ENCODE results near the gene CLEC10A. TPM values are rescaled to one million over a fixed set of nuclear protein-coding genes. Genes with fewer than 3 reads are reported as not detected.
A peak's percentile ranks its signal among the peaks of the same experiment; 100 is the strongest.
"Not testable (repeated sequence)": the region's sequence is repeated elsewhere in the genome, so short reads cannot be mapped to it uniquely, and the experiment has no call there.

The CLEC10A gene
- total and polyA plus RNA-seq, 11 donors, result 1.5 to 30.1 (median 2.7) TPM

DNA sequence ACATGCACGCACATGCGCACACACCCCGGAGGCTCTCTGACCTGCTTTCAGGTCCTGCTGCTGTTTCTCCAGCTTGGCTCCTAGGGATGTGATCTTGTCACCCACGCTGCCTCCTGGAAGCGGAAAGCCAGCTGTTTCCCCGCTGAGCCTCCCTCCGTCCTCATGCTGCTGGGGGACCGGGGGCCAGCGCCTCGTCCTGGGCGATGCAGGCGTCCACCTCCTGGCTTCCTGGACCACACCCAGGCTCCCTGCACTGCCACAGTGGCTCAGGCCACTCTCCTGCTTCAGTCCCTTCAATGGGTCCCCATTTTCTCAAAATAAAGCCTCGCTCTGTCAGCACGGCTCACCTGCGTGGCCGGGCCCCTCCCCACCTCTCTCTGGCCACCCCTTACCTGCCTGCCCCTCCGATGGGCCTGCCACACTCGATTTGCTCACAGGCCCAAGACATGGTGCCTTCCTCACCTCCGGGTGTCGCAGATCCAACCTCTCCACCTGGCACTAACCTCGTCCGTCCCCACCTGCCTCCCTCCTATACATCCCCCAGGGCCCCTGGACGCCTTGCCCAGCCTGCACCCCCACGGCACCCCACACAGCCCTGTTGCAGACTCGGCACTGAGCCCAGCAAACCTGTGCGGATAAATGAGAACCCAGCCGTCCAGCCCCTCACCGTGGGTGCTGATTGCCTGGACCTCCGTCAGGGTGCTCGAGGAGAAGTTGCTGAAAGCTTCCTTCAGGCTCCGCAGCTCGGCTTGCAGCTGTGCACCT, 27.9 kb upstream of the CLEC10A start:
- Histone ChIP-seq H3K9me3 (no peaks in the 10 kb centered on the region), H3K27ac (no peak overlapping the region), H3K27me3 (peaks cover 0 to 48% (median 0%) of the 10 kb centered on the region in 9 donors), H3K36me3 (no peaks in the 10 kb centered on the region), H3K4me1 (no peaks in the 10 kb centered on the region), H3K4me3 (no peak overlapping the region)
- TF ChIP-seq CTCF (IDR thresholded peaks at IDR 0.05) (no peak), POLR2A (IDR thresholded peaks at IDR 0.05) (no peak)
- ATAC-seq (no peak), DNase-seq (no peak)
- intact Hi-C loops (cut with DNase I), result no loop called here
- 76 to 82% (median 80%) methylated on average over 32 of the region's 32 CpGs for WGBS, 4 donors

DNA sequence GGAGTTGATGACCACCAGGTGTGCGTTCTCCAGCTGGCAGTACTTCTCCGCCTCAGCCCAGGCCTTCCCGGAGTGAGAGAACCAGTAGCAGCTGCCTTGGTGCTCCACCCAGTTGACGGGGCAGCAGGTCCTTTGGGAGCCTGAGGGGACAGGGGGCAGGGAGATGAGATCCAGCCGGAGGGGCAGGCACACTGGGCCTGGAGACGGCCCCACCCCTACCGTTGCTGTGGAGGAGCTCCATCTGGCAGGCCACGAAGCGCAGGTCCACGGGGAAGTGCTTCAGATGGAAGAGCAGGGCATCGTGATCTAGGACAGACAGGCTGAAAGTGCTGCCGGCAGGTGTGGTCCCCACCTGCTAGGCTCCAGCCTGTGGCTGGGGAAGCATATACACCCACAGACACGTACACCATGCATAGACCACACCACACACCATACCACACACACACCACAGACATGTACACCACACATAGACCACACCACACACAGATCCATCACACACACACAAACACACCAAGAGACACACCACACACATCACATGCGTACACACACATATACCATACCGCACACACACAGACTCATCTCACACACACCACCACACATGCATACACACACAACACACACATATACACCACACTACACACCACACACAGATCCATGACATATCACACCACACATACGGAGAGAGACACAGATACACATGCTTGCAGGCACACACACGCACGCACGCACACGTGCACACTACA, 27.1 kb upstream of the CLEC10A start:
- no peaks in the 10 kb centered on the region for H3K4me1 ChIP-seq
- 69 to 76% (median 74%) methylated on average over 20 of the region's 20 CpGs for WGBS, 4 donors
- H3K27me3 ChIP-seq, result peaks cover 0 to 46% (median 0%) of the 10 kb centered on the region in 9 donors
- H3K4me3 ChIP-seq, result no peak overlapping the region
- no peaks in the 10 kb centered on the region for H3K36me3 ChIP-seq
- H3K9me3 ChIP-seq, result no peaks in the 10 kb centered on the region
- intact Hi-C loops (cut with DNase I), result no loop called here
- TF ChIP-seq POLR2A (IDR thresholded peaks at IDR 0.05) (no peak), CTCF (IDR thresholded peaks at IDR 0.05) (no peak)
- ATAC-seq, result peak in 1 of 4 donors; percentile 37
- DNase-seq, result no peak
- no peak overlapping the region for H3K27ac ChIP-seq

GRCh38 chr17:7102421-7102820, 22.4 kb upstream of the CLEC10A start:
- peaks cover 0 to 9% (median 0%) of the 10 kb centered on the region in 12 donors for H3K4me1 ChIP-seq
- 54 to 74% (median 64%) methylated on average over 6 of the region's 6 CpGs for WGBS, 4 donors
- H3K9me3 ChIP-seq, result no peaks in the 10 kb centered on the region
- H3K27me3 ChIP-seq, result peaks cover 0 to 33% (median 0%) of the 10 kb centered on the region in 9 donors
- H3K4me3 ChIP-seq, result no peak overlapping the region
- DNase-seq (no peak), ATAC-seq (no peak)
- H3K27ac ChIP-seq, result no peak overlapping the region
- H3K36me3 ChIP-seq, result no peaks in the 10 kb centered on the region
- intact Hi-C loops (cut with DNase I), result no loop called here
- TF ChIP-seq CTCF (IDR thresholded peaks at IDR 0.05) (no peak), POLR2A (IDR thresholded peaks at IDR 0.05) (no peak)

DNA sequence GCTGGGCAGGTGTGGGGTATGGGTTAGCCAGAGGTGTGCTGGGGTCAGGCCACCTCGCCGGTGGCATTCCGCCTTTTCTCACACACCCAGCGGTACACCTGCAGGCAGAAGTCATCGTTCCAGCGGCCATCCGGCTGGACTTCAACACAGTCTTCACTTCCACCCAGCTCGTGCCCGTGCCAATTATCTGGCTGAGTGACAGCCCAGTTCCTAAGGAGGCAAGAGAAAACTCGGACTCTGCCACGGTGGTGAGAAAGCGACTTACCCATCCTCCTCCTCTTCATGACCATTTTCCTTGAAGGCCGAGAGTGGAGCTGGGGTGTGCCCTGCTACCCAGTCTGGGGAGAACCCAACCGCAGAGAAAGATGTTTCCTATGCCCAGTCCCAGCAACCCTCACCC, 21.5 kb upstream of the CLEC10A start:
- intact Hi-C loops (cut with DNase I), result no loop called here
- no peak for ATAC-seq
- no peaks in the 10 kb centered on the region for H3K36me3 ChIP-seq
- H3K9me3 ChIP-seq, result no peaks in the 10 kb centered on the region
- TF ChIP-seq POLR2A (IDR thresholded peaks at IDR 0.05) (no peak), CTCF (IDR thresholded peaks at IDR 0.05) (no peak)
- peaks cover 0 to 10% (median 0%) of the 10 kb centered on the region in 12 donors for H3K4me1 ChIP-seq
- no peak overlapping the region for H3K27ac ChIP-seq
- 85 to 93% (median 89%) methylated on average over 14 of the region's 14 CpGs for WGBS, 4 donors
- no peak for DNase-seq
- H3K4me3 ChIP-seq, result no peak overlapping the region
- peaks cover 0 to 40% (median 0%) of the 10 kb centered on the region in 9 donors for H3K27me3 ChIP-seq

GRCh38 chr17:7100641-7101379, 20.8 kb upstream of the CLEC10A start:
- intact Hi-C loops (cut with DNase I); H3K4me3 ChIP-seq; ATAC-seq; H3K27ac ChIP-seq; H3K9me3 ChIP-seq; DNase-seq; H3K36me3 ChIP-seq: not testable (repeated sequence)
- 90 to 97% (median 93%) methylated on average over 12 to 50 of the region's 50 CpGs for WGBS, 4 donors
- H3K4me1 ChIP-seq, result peaks cover 0 to 17% (median 0%) of the 10 kb centered on the region in 12 donors
- H3K27me3 ChIP-seq, result peaks cover 0 to 43% (median 0%) of the 10 kb centered on the region in 9 donors
